AG04449 (cell line): ENCODE measurements around the gene MIPEP.
"Not testable (repeated sequence)": the region's sequence is repeated elsewhere in the genome, so short reads cannot be mapped to it uniquely, and the experiment has no call there.

ENCODE experiments used
- CTCF ChIA-PET: fragments of 350-600 bp; formaldehyde crosslinking; extraction: SDS; loops from one replicate; lab custom pipeline; 2021; ENCODE audit warnings: antibody characterized with exemption; lab: Yijun Ruan, JAX
- POLR2A ChIA-PET: fragments of 400-600, 350-600 bp; formaldehyde crosslinking; extraction: SDS; loops from one replicate; lab custom pipeline; 2020; ENCODE audit warnings: antibody characterized with exemption, inconsistent platforms; lab: Yijun Ruan, JAX
- DNase-seq: peaks from one replicate; pipeline ENCODE4 v3.0.0-alpha.2; 2010; ENCODE audit warnings: low read depth, low spot score
- H3K4me3 ChIP-seq: 2 replicates; pipeline ENCODE4 v1.5.1; 2011; ENCODE audit warnings: low read depth, mild to moderate bottlenecking, control low read depth, low read length
- TF ChIP-seq, protein P1 (sequence below): IDR thresholded peaks from one replicate; pipeline ENCODE4 v1.5.1; 2011; ENCODE audit warnings: mild to moderate bottlenecking, moderate library complexity, low read length, control low read depth, inconsistent platforms; ENCODE audit not compliant: insufficient read depth; ENCODE audit errors: missing control alignments

The MIPEP gene

DNA sequence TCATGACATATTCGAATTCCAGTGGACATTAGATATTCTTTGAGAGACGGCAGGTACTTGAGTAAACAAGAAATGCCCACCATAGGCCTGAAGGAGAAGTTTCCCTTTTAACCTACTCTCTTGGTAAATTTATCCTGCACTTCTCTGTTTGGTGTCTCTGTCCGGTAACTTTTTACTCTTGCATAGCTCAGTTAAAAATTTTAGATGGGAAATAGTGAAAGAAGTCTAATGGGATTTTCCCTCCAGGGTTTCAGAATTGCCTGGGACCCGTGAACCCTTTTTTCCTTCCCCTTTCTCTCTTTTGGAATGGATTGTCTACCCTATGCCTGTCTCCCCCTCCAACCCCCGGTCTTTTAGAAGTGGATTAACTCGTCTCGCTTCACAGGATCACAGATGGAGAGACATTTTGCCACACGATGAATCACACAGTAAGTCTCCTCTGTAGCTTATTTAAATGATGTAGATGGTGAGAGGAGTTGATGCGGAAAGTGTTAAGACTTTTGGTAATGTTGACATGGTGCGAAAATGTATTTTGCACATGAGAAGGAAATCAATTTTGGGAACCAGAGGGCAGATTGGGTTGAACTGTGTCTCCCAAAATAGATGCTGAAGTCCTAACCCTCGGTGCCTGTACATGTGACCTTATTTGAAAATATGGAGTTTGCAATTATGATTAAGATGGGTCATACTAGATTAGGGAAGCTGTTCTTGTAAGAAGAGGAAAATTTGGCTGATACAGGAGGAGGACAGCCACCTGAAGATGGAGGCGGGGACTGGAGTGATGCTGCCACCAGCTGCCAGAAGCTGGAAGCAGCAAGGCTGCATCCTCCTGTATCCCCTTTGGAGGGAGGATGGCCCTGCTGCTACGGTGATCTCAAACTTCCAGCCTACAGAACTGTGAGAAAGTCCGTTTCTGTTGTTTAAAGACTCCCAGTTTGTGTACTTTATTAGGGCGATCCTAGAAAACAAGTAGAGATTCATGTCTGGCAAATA is 711 bp upstream of the MIPEP start:
- CTCF ChIA-PET = interaction anchor here (0.6 to 5.7 kb wide), 40 partner anchors 8 to 535 kb away, joined by 3 to 66 read pairs (median 4); partner anchors contain the start of genes C1QTNF9B and TNFRSF19
- TF ChIP-seq, protein P1, sequence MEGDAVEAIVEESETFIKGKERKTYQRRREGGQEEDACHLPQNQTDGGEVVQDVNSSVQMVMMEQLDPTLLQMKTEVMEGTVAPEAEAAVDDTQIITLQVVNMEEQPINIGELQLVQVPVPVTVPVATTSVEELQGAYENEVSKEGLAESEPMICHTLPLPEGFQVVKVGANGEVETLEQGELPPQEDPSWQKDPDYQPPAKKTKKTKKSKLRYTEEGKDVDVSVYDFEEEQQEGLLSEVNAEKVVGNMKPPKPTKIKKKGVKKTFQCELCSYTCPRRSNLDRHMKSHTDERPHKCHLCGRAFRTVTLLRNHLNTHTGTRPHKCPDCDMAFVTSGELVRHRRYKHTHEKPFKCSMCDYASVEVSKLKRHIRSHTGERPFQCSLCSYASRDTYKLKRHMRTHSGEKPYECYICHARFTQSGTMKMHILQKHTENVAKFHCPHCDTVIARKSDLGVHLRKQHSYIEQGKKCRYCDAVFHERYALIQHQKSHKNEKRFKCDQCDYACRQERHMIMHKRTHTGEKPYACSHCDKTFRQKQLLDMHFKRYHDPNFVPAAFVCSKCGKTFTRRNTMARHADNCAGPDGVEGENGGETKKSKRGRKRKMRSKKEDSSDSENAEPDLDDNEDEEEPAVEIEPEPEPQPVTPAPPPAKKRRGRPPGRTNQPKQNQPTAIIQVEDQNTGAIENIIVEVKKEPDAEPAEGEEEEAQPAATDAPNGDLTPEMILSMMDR = no peak
- DNase-seq = no peak
- POLR2A ChIA-PET = interaction anchor here (0.7 kb wide), 1 partner anchor 457 kb away, joined by 3 read pairs; no protein-coding TSS in a partner anchor
- H3K4me3 ChIP-seq = peak overlapping the region; percentile 89

DNA sequence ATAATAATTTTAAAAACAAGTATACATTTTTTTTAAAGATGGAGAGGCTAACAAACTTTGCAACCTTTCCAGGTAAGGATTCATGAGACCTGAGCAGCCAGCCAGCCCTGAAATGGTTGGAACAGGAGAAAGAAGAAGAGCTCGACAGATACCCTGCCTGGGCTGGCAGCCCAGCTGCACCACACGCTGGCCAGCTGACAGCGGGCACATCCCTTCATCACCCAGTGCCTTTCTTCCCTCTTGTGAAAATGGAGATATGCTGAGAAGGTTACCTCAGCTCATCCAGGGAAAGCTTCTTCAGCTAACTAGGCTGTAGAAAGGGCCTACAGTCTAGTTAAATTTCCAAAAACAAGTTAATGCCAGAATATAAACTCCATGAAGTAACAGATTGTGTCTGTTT is 4.8 kb downstream of the MIPEP start:
- POLR2A ChIA-PET, H3K4me3 ChIP-seq, DNase-seq: not testable (repeated sequence)
- CTCF ChIA-PET = interaction anchor here (0.8 to 1.0 kb wide), 2 partner anchors 12 to 417 kb away, joined by 3 read pairs; no protein-coding TSS in a partner anchor

DNA sequence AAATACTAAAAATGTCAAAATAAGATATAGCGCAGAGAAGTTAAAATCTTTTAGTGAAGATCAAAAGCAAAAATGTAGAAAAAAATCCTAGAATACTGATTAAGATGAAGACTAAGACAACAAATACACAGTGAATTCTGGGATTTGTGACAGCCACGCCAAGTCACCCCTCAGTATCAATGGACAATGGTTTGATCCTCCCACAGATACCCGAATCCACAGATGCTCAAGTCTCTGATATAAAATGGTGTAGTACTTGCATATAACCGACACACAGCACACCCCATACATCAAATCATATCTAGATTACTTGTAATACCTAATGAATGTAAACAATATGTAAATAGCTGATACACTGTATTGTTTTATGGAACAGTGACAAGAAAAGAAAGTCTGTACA is 5.9 kb downstream of the MIPEP start:
- TF ChIP-seq, protein P1 = no peak
- no peak for DNase-seq
- no peak overlapping the region for H3K4me3 ChIP-seq
- CTCF ChIA-PET = no interaction called here
- POLR2A ChIA-PET = no interaction called here

DNA sequence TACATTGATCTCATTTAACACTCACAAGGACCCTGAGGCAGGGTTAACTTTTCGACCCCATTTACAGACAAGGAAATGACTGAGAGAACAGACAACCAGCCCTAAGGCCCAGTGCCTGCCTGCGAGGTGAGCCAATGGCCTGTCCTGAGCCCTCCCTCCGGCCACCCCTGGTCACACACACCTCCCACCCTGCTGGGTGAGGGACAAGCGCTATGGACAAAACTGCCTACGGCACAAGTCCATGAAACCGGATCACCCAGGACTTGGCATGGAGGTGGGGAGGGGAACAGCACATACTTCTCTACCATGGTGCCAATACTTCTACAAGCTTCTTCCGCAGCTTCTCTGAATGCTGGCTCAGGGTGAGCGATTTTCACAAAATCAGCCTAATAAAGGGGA is 7.8 kb downstream of the MIPEP start:
- POLR2A ChIA-PET, H3K4me3 ChIP-seq, DNase-seq: not testable (repeated sequence)
- CTCF ChIA-PET = interaction anchor here (0.9 kb wide), 2 partner anchors 8 to 348 kb away, joined by 3 read pairs; partner anchors contain the start of gene MIPEP

DNA sequence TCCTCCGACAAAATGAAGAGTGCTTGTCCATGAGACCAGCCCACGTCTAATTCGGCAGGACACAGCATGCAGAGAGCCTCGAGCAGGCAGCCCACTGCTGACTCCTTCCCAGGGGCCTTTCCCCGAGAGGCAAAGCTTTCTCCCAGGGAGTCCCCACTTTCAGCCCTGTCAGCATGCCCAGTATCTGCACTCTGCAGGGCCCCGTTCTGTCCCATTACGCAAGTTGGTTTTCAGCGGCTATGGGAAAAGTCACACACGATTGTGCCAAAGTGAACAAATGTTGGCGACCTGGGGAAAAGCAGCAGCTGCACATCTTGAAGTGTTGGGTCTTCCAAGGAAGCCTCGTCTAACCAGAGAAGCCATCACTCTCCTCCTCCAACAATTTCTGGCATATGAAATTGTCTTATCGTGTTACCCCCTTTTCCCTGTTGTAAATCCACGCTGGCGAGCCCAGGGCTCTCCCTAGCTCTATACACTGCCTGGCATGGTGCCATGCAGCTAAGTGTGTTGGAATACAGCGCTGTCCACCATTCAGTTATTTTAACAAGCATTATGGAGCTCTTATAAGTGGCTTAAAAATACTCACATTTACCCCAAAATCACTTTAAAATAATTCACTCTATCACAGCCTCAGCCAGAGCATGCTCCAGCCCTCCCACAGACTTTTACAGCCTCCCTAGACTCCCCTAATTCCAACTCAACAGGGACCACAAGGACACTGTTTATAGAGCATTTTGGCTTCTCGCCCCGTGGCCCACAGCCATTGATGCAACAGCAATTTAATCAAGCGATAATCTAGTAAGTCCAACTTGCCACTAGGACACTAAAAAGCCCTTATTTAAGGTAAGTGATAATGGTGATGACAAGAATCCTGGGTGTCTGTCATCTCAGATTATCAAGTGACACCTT is 8.5 kb downstream of the MIPEP start:
- POLR2A ChIA-PET, H3K4me3 ChIP-seq, DNase-seq: not testable (repeated sequence)
- CTCF ChIA-PET = interaction anchor here (0.9 kb wide), 1 partner anchor 9 kb away, joined by 3 read pairs; the partner anchor contains the start of gene MIPEP

DNA sequence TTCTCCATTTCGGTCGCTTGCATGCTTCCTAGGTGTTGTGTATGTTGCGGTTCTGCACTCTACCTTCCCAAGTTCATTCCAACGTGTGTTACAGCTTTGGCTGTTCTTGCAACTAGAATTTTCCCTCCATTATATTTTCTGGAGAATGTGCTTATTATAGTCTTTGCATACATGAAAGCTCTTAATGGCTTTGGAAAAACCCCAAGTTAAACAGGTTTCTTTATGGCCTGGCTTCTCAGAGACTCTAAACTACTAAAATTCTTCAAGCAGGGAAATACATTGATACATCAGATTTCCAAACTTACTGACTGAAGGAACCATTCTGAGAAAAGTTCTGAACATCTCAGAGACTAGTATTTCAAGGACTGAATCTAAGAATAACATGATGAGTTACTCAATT is 11.9 kb downstream of the MIPEP start:
- DNase-seq = no peak
- ChIA-PET POLR2A (no interaction called here), CTCF (interaction anchor here (1.0 kb wide), 2 partner anchors 9 to 410 kb away, joined by 5 to 6 read pairs; no protein-coding TSS in a partner anchor)
- no peak overlapping the region for H3K4me3 ChIP-seq
- TF ChIP-seq, protein P1 = no peak

DNA sequence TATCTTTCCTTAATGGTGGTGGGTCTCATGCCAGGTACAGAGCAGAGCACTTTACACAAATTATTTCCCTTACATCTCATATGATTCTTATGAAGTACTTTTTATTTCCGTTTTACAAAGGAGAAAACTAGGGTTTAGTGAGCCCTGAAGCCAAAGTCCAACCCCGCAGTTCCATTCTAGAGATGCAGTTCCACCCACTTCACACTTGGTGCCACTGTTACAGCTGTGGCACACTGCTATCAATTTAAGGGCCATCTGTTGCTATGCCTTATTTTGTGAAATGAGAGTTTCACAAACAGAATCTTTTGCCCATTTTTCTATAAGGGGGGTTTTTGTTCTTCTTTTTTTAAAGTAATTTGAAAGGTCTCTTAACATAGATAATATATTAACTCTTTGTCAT is 12.9 kb downstream of the MIPEP start:
- no peak overlapping the region for H3K4me3 ChIP-seq
- ChIA-PET CTCF (interaction anchor here (0.6 kb wide), 1 partner anchor 13 kb away, joined by 3 read pairs; the partner anchor contains the start of gene MIPEP), POLR2A (no interaction called here)
- no peak for DNase-seq
- TF ChIP-seq, protein P1 = peak; percentile 48
